Hepatocyte (in vitro differentiated cells): ENCODE results near the gene HMGXB4. TPM values are rescaled to one million over a fixed set of nuclear protein-coding genes. Genes with fewer than 3 reads are reported as not detected.

Experiments used
- DNase-seq: peaks from one replicate; pipeline ENCODE4 v3.0.0-alpha.2; 2016; ENCODE audit warnings: low spot score
- H2AFZ ChIP-seq: fragments of 200-600 bp; sonication (generic); 2 replicates; pipeline ENCODE4 v1.6.0; 2016; ENCODE audit warnings: antibody characterized with exemption, mild to moderate bottlenecking
- H3K27ac ChIP-seq: fragments of 200-600 bp; sonication (generic); 2 replicates; pipeline ENCODE4 v1.5.1; 2016; ENCODE audit warnings: mild to moderate bottlenecking
- H3K27me3 ChIP-seq: fragments of 200-600 bp; sonication (generic); 2 replicates; pipeline ENCODE4 v1.6.1; 2016
- H3K36me3 ChIP-seq: fragments of 200-600 bp; sonication (generic); replicated peaks from 2 replicates; pipeline ENCODE4 v1.5.1; 2016; ENCODE audit warnings: low read depth; ENCODE audit not compliant: insufficient read depth
- H3K4me1 ChIP-seq: fragments of 200-600 bp; sonication (generic); 2 replicates; pipeline ENCODE4 v1.5.1; 2016; ENCODE audit warnings: mild to moderate bottlenecking, moderate library complexity; ENCODE audit not compliant: insufficient read depth
- H3K4me2 ChIP-seq: fragments of 200-600 bp; sonication (generic); 2 replicates; pipeline ENCODE4 v1.6.0; 2016
- H3K4me3 ChIP-seq: fragments of 200-600 bp; sonication (generic); 2 replicates; pipeline ENCODE4 v1.5.1; 2016; ENCODE audit warnings: mild to moderate bottlenecking
- H3K79me2 ChIP-seq: fragments of 200-600 bp; sonication (generic); 2 replicates; pipeline ENCODE4 v1.6.0; 2017; ENCODE audit warnings: mild to moderate bottlenecking
- H3K9me2 ChIP-seq: fragments of 200-600 bp; sonication (generic); replicated peaks from 2 replicates; pipeline ENCODE4 v1.6.0; 2017; ENCODE audit warnings: mild to moderate bottlenecking; ENCODE audit not compliant: insufficient read depth
- H3K9me3 ChIP-seq: fragments of 200-600 bp; sonication (generic); 2 replicates; pipeline ENCODE4 v1.5.1; 2016; ENCODE audit warnings: low read depth, mild to moderate bottlenecking
- H4K20me1 ChIP-seq: fragments of 200-600 bp; sonication (generic); 2 replicates; pipeline ENCODE4 v1.6.0; 2016; ENCODE audit warnings: mild to moderate bottlenecking; ENCODE audit not compliant: insufficient read depth, poor library complexity, severe bottlenecking
- EZH2 ChIP-seq: fragments of 200-600 bp; sonication (generic); IDR thresholded peaks from 2 replicates; pipeline ENCODE4 v1.6.1; 2016; ENCODE audit warnings: antibody characterized with exemption, mild to moderate bottlenecking, borderline replicate concordance
- EZH2phosphoT487 ChIP-seq: fragments of 200-600 bp; sonication (generic); IDR thresholded peaks from one replicate; pipeline ENCODE4 v1.6.1; 2018; ENCODE audit warnings: antibody characterized with exemption, mild to moderate bottlenecking, low read depth, moderate library complexity; ENCODE audit not compliant: unreplicated experiment, severe bottlenecking
- WGBS: methylation state at CpG from one replicate; pipeline ENCODE4 v1.1.6; 2016; ENCODE audit warnings: low lambda C conversion rate; ENCODE audit errors: missing lambda C conversion rate; 5-methylcytosine and 5-hydroxymethylcytosine counted together
- polyA plus RNA-seq: library from polyadenylated mRNA; unstranded; fragments of >200 nt; fragmentation: Nextera tagmentation; extraction: Ambion mirVana; gene quantifications from 2 replicates; pipeline ENCODE4 v1.2.1, GENCODE V29; 2016
- total RNA-seq: library from RNA; depleted of rRNA; stranded (reverse); fragments of >200 nt; gene quantifications from 2 replicates; pipeline ENCODE4 v1.2.3, GENCODE V29; 2014
- TF ChIP-seq, protein P1 (sequence below): fragments of 200-600 bp; sonication (generic); IDR thresholded peaks from 2 replicates; pipeline ENCODE4 v1.5.1; 2016; ENCODE audit warnings: antibody characterized with exemption, mild to moderate bottlenecking; ENCODE audit not compliant: poor library complexity

Gene HMGXB4
- total and polyA plus RNA-seq, 2 experiments from 2014 or later: 17.2 to 19.0 TPM

- Histone ChIP-seq H3K36me3 (no peaks in the 10 kb centered on the region), H3K27me3 (no peaks in the 10 kb centered on the region), H3K27ac (no peak overlapping the region), H2AFZ (no peak overlapping the region), H3K4me1 (peaks cover 12% of the 10 kb centered on the region), H3K79me2 (peaks cover 78% of the 10 kb centered on the region), H3K9me3 (no peaks in the 10 kb centered on the region), H3K9me2 (no peaks in the 10 kb centered on the region), H3K4me2 (no peak overlapping the region), H3K4me3 (no peak overlapping the region), H4K20me1 (peaks cover 14% of the 10 kb centered on the region)
- no peak for DNase-seq
- TF ChIP-seq, protein P1, sequence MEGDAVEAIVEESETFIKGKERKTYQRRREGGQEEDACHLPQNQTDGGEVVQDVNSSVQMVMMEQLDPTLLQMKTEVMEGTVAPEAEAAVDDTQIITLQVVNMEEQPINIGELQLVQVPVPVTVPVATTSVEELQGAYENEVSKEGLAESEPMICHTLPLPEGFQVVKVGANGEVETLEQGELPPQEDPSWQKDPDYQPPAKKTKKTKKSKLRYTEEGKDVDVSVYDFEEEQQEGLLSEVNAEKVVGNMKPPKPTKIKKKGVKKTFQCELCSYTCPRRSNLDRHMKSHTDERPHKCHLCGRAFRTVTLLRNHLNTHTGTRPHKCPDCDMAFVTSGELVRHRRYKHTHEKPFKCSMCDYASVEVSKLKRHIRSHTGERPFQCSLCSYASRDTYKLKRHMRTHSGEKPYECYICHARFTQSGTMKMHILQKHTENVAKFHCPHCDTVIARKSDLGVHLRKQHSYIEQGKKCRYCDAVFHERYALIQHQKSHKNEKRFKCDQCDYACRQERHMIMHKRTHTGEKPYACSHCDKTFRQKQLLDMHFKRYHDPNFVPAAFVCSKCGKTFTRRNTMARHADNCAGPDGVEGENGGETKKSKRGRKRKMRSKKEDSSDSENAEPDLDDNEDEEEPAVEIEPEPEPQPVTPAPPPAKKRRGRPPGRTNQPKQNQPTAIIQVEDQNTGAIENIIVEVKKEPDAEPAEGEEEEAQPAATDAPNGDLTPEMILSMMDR: no peak
- TF ChIP-seq EZH2phosphoT487 (no peak), EZH2 (no peak)
- WGBS: 83% methylated on average over 8 of the region's 8 CpGs
Observed at GRCh38 chr22:35305525-35306070, 48.3 kb downstream of the HMGXB4 start.

DNA sequence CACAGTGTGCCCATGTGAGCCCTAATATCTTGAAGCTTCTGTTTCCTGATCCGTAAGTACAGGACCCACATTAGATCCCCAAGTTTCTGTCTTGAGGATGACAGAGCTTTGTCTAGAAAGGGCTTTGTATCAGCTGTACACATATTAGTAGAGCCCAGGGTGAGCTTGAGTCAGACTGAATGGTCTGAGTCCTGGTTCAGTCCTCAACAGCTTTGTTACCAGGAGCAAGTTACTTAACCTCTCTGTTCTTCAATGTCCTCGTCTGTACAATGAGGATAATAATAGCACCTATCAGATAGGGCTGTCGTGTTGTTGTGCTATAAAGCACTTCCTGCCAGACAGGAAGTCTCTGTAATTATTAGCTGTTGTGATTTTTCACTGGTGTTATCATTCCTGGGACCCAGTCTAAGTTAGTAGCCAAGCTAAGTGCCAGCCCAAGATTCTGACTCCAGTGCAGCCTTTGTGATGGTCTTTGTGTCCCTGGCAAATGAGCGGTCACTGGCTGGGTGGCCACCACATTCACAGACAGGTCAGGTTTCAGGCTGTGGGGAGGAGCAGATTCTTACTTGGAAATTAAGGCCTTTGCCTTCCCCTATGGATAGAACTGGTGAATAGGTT, 49.2 kb downstream of the HMGXB4 start:
- Histone ChIP-seq H3K27ac (no peak overlapping the region), H3K9me3 (no peaks in the 10 kb centered on the region), H3K4me3 (no peak overlapping the region), H3K9me2 (no peaks in the 10 kb centered on the region), H3K4me1 (peaks cover 21% of the 10 kb centered on the region), H3K27me3 (no peaks in the 10 kb centered on the region), H2AFZ (no peak overlapping the region), H3K79me2 (peaks cover 85% of the 10 kb centered on the region), H3K36me3 (no peaks in the 10 kb centered on the region), H4K20me1 (peaks cover 17% of the 10 kb centered on the region), H3K4me2 (no peak overlapping the region)
- TF ChIP-seq EZH2 (no peak), EZH2phosphoT487 (no peak)
- TF ChIP-seq, protein P1: no peak
- DNase-seq: no peak
- WGBS: 52% methylated on average over 4 of the region's 4 CpGs

- Histone ChIP-seq H3K4me1 (peaks cover 22% of the 10 kb centered on the region), H3K4me3 (no peak overlapping the region), H3K27me3 (no peaks in the 10 kb centered on the region), H3K36me3 (no peaks in the 10 kb centered on the region), H3K9me3 (no peaks in the 10 kb centered on the region), H2AFZ (no peak overlapping the region), H3K4me2 (no peak overlapping the region), H3K9me2 (no peaks in the 10 kb centered on the region), H3K79me2 (peaks cover 85% of the 10 kb centered on the region), H3K27ac (no peak overlapping the region), H4K20me1 (peaks cover 17% of the 10 kb centered on the region)
- no peak for DNase-seq
- 85% methylated on average over 9 of the region's 9 CpGs for WGBS
- TF ChIP-seq, protein P1: no peak
- TF ChIP-seq EZH2: no peak
- TF ChIP-seq EZH2phosphoT487: no peak
Observed at GRCh38 chr22:35307372-35307771, 50.1 kb downstream of the HMGXB4 start.
